RWPE1 (cell line): ENCODE measurements around the gene LRIG2.
A peak's percentile ranks its signal among the peaks of the same experiment; 100 is the strongest.
"Not testable (repeated sequence)": the region's sequence is repeated elsewhere in the genome, so short reads cannot be mapped to it uniquely, and the experiment has no call there.

ENCODE experiments used
- CTCF ChIA-PET: fragments of 350-600 bp; sonication (Branson Sonifier 250); formaldehyde crosslinking; extraction: SDS; loops from one replicate; lab custom pipeline; 2021; lab: Yijun Ruan, JAX
- POLR2A ChIA-PET: fragments of 400-600 bp; formaldehyde crosslinking; extraction: SDS; loops from one replicate; lab custom pipeline; 2020; ENCODE audit warnings: antibody characterized with exemption; ENCODE audit not compliant: low non-redundant PET; lab: Yijun Ruan, JAX
- DNase-seq: peaks from one replicate; pipeline ENCODE4 v3.0.0; 2012; ENCODE audit warnings: low spot score
- H3K27ac ChIP-seq: fragments of 450-650 bp; 2 replicates; pipeline ENCODE4 v1.5.1; 2017
- TF ChIP-seq, protein P1 (sequence below): fragments of 450-650 bp; conservative IDR thresholded peaks from 2 replicates; pipeline ENCODE4 v1.5.1; 2017; ENCODE audit warnings: low read depth, mild to moderate bottlenecking

LRIG2 gene, protein sequence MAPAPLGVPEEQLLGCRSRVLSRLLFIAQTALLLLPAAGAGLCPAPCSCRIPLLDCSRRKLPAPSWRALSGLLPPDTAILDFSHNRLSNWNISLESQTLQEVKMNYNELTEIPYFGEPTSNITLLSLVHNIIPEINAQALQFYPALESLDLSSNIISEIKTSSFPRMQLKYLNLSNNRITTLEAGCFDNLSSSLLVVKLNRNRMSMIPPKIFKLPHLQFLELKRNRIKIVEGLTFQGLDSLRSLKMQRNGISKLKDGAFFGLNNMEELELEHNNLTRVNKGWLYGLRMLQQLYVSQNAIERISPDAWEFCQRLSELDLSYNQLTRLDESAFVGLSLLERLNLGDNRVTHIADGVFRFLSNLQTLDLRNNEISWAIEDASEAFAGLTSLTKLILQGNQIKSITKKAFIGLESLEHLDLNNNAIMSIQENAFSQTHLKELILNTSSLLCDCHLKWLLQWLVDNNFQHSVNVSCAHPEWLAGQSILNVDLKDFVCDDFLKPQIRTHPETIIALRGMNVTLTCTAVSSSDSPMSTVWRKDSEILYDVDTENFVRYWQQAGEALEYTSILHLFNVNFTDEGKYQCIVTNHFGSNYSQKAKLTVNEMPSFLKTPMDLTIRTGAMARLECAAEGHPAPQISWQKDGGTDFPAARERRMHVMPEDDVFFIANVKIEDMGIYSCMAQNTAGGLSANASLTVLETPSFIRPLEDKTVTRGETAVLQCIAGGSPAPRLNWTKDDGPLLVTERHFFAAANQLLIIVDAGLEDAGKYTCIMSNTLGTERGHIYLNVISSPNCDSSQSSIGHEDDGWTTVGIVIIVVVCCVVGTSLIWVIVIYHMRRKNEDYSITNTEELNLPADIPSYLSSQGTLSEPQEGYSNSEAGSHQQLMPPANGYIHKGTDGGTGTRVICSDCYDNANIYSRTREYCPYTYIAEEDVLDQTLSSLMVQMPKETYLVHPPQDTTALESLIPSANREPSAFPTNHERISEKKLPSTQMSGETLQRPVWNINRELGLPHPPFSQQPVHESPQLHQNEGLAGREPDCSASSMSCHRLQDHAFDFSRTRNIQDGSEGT

DNA sequence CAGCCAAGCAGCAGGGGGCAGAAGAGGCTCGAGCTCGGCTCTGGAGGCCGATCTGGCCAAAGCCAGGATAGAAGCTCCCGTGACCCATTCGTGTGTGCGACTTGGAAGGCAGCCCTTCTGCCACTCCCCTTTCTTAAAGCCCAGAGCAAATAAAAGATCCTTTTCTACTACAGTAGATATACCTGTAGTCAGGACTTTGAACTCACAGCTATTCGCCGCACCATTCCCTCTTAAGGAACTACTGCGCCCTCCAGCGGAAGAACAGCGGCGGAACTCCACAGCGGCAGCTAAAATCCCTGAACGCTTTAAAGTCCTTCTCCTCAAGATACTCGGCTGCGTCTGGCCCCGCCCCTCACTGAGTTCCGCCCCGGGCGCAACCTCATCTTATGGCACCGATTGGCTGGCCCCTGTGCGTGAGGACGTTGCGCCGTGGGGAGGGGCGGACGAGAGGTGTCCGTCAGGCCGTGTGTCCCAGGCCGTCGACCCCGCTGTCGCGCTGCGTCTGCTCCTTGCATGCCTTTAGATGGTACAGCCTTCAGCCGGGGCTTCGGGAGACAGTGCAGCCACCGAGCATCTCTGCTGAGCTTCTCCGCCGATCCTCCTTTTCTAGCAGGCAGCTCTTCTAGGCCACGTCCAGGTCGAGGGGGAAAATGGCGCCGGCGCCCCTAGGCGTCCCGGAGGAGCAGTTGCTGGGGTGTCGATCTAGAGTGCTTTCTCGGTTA, at the start of gene LRIG2:
LRIG2 (plus strand) TSS at position 442 of the 722 bp plus-strand sequence; CDS start at position 651, 209 bp downstream.
- TF ChIP-seq, protein P1, sequence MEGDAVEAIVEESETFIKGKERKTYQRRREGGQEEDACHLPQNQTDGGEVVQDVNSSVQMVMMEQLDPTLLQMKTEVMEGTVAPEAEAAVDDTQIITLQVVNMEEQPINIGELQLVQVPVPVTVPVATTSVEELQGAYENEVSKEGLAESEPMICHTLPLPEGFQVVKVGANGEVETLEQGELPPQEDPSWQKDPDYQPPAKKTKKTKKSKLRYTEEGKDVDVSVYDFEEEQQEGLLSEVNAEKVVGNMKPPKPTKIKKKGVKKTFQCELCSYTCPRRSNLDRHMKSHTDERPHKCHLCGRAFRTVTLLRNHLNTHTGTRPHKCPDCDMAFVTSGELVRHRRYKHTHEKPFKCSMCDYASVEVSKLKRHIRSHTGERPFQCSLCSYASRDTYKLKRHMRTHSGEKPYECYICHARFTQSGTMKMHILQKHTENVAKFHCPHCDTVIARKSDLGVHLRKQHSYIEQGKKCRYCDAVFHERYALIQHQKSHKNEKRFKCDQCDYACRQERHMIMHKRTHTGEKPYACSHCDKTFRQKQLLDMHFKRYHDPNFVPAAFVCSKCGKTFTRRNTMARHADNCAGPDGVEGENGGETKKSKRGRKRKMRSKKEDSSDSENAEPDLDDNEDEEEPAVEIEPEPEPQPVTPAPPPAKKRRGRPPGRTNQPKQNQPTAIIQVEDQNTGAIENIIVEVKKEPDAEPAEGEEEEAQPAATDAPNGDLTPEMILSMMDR, result peak; percentile 94
- peak within 1 kb of the TSS; percentile 87 for H3K27ac ChIP-seq
- POLR2A ChIA-PET, result interaction anchor here (0.6 kb wide), 1 partner anchor 1682 kb away, joined by 4 read pairs; no protein-coding TSS in a partner anchor
- DNase-seq, result peak; percentile 96
- CTCF ChIA-PET, result interaction anchor here (0.5 to 1.9 kb wide), 25 partner anchors 10 to 687 kb away, joined by 3 to 17 read pairs (median 3); partner anchors contain the start of gene PPM1J

DNA sequence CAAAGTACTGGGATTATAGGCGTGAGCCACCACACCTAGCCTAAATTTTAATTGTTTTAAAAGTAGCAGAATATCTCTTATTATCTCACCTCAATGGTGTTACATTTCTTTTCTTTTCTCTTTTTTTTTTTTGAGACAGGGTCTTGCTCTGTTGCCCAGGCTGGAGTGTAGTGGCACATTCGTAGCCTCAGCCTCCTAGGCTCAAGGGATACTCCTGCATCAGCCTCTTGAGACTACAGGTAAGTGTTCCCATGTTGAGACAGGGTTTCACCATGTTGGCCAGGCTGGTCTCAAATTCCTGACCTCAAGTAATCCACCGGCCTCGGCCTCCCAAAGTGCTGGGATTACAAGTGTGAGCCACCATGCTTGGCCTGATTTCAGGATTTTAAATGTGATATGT, 49.7 kb upstream of the LRIG2 start:
- POLR2A ChIA-PET, DNase-seq, H3K27ac ChIP-seq: not testable (repeated sequence)
- CTCF ChIA-PET, result interaction anchor here (0.6 kb wide), 1 partner anchor 239 kb away, joined by 3 read pairs; no protein-coding TSS in a partner anchor

DNA sequence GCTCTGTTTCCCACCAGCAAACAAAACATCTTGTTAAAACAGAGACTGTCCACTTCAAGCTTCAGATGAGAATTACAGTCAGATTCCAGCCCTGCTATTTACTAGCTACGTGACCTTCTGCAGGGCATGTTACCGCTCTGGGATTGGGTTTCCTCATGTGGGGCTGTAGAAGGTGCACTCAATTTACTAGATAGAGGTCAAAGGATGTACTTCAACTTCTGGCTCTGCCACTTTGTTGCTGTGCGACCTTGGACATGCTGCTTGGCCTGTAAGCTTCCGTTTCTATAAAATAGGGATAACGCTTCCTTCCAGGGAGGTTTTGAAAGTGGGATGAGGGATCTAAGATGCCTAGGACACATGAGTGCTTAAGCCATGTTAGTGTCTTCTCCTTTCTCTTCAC, 46.0 kb upstream of the LRIG2 start:
- no peak for DNase-seq
- TF ChIP-seq, protein P1, result no peak
- ChIA-PET CTCF (interaction anchor here (0.6 to 1.2 kb wide), 3 partner anchors 15 to 31 kb away, joined by 3 to 6 read pairs (median 5); no protein-coding TSS in a partner anchor), POLR2A (no interaction called here)
- no peak overlapping the region for H3K27ac ChIP-seq

DNA sequence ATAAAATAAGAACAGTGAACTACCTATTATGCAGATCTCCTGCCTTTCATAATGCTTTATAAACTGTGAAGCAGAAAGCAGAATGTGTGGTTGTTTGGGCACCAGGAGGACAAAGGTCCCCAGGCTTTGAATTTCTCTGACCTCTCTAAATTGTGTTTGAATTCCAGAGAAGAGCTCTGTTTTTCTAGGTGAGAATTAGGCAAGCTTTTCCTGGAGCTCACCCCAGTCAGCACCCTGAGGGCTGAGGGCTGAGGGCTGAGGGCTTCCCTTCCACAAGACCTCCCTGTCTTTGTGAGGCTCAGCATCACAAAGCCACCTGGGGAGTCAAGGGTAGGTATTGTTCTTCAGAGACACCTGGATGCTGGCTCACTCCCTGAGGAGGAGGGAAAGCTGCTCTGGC, 45.5 kb upstream of the LRIG2 start:
- ChIA-PET CTCF (interaction anchor here (0.6 to 1.2 kb wide), 3 partner anchors 15 to 204 kb away, joined by 3 to 5 read pairs (median 4); no protein-coding TSS in a partner anchor), POLR2A (no interaction called here)
- TF ChIP-seq, protein P1, result no peak
- no peak overlapping the region for H3K27ac ChIP-seq
- no peak for DNase-seq

DNA sequence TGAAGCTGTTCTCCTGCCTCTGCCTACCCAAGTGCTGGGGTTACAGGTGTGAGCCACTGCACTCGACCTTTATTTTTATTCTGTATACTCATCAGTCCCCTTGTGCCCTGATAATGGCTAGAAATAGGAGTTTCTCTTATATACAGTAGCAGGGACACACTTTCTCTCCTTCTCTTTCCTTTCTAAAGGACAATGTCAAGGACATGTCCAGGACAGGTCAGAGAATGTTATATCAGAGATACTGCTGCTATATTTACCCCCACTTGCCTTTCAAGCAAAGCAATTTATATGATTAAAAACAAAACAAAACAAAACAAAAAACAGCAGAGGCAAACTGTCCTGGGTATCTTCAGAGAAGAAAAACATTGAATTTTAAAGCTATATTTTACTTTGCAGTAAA, 43.2 kb upstream of the LRIG2 start:
- POLR2A ChIA-PET, result no interaction called here
- CTCF ChIA-PET, result no interaction called here
- no peak for DNase-seq
- TF ChIP-seq, protein P1, result no peak
- no peak overlapping the region for H3K27ac ChIP-seq

DNA sequence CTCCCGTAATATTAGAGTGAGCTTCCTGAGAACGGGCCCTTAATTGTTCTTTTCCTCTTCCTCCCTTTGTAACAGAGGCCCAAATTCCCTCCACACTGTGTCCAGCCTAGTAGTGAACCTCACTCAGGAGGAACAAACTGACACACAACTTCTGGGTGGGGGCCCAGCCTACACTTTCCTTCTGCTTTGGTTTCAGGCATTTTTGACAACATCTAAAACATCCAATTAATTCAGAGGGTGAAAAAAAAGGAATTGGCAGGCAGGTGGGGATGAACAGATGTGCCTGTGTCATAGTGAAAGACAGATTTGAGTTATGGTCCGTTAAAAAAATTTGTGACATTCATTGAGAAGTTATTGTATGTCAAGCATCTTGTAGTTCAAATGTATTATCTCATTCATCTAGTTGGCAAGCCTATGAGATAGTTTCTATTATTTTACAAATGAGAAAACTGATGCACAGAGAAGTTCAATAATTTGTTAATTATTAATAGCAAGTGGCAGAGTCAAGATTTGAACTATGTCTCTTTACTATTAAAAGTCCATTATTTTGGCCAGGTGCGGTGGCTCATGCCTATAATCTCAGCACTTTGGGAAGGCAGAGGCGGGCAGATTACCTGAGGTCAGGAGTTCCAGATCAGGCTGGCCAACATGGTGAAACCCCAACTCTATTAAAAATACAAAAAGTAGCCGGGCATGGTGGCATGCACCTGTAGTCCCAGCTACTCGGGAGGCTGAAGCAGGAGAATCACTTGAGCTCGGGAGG, 41.6 kb upstream of the LRIG2 start:
- CTCF ChIA-PET, result no interaction called here
- TF ChIP-seq, protein P1, result no peak
- POLR2A ChIA-PET, result no interaction called here
- DNase-seq, result no peak
- H3K27ac ChIP-seq, result no peak overlapping the region
